Vagina (tissue), 2 donors: ENCODE data around the gene SLC16A1.

Experiments
- CTCF ChIP-seq, 3 experiments: fragments of 450-650 bp in 2 of 3; fragments of 200-600 bp in 1 of 3; sonication (generic) in 1 of 3; IDR thresholded peaks; one replicate each; pipeline ENCODE4 v1.5.1; 2017 to 2019; ENCODE audit warnings: antibody characterized with exemption in 3 of 3, mild to moderate bottlenecking in 2 of 3, moderate library complexity in 2 of 3
- POLR2A ChIP-seq, 2 donors: fragments of 450-650 bp; IDR thresholded peaks; one replicate each; pipeline ENCODE4 v1.6.1; 2017; ENCODE audit warnings: antibody characterized with exemption in 2 of 2, mild to moderate bottlenecking in 2 of 2, moderate library complexity in 2 of 2

- TF ChIP-seq CTCF (IDR thresholded peaks at IDR 0.05) (no peak), POLR2A (IDR thresholded peaks at IDR 0.05) (no peak)
Measured at GRCh38 chr1:112937070-112937469, 18.9 kb downstream of the SLC16A1 start.
